ENCODE results near the gene IL6. TPM values are rescaled to one million over a fixed set of nuclear protein-coding genes. Genes with fewer than 3 reads are reported as not detected.

IL6 gene
- total and polyA plus RNA-seq, 2 of the 8 experiments (the other 6 are each of a cell fraction or from before 2014, with no cell fraction given) = 0.12 to 0.41 TPM

- TF ChIP-seq, protein P1, sequence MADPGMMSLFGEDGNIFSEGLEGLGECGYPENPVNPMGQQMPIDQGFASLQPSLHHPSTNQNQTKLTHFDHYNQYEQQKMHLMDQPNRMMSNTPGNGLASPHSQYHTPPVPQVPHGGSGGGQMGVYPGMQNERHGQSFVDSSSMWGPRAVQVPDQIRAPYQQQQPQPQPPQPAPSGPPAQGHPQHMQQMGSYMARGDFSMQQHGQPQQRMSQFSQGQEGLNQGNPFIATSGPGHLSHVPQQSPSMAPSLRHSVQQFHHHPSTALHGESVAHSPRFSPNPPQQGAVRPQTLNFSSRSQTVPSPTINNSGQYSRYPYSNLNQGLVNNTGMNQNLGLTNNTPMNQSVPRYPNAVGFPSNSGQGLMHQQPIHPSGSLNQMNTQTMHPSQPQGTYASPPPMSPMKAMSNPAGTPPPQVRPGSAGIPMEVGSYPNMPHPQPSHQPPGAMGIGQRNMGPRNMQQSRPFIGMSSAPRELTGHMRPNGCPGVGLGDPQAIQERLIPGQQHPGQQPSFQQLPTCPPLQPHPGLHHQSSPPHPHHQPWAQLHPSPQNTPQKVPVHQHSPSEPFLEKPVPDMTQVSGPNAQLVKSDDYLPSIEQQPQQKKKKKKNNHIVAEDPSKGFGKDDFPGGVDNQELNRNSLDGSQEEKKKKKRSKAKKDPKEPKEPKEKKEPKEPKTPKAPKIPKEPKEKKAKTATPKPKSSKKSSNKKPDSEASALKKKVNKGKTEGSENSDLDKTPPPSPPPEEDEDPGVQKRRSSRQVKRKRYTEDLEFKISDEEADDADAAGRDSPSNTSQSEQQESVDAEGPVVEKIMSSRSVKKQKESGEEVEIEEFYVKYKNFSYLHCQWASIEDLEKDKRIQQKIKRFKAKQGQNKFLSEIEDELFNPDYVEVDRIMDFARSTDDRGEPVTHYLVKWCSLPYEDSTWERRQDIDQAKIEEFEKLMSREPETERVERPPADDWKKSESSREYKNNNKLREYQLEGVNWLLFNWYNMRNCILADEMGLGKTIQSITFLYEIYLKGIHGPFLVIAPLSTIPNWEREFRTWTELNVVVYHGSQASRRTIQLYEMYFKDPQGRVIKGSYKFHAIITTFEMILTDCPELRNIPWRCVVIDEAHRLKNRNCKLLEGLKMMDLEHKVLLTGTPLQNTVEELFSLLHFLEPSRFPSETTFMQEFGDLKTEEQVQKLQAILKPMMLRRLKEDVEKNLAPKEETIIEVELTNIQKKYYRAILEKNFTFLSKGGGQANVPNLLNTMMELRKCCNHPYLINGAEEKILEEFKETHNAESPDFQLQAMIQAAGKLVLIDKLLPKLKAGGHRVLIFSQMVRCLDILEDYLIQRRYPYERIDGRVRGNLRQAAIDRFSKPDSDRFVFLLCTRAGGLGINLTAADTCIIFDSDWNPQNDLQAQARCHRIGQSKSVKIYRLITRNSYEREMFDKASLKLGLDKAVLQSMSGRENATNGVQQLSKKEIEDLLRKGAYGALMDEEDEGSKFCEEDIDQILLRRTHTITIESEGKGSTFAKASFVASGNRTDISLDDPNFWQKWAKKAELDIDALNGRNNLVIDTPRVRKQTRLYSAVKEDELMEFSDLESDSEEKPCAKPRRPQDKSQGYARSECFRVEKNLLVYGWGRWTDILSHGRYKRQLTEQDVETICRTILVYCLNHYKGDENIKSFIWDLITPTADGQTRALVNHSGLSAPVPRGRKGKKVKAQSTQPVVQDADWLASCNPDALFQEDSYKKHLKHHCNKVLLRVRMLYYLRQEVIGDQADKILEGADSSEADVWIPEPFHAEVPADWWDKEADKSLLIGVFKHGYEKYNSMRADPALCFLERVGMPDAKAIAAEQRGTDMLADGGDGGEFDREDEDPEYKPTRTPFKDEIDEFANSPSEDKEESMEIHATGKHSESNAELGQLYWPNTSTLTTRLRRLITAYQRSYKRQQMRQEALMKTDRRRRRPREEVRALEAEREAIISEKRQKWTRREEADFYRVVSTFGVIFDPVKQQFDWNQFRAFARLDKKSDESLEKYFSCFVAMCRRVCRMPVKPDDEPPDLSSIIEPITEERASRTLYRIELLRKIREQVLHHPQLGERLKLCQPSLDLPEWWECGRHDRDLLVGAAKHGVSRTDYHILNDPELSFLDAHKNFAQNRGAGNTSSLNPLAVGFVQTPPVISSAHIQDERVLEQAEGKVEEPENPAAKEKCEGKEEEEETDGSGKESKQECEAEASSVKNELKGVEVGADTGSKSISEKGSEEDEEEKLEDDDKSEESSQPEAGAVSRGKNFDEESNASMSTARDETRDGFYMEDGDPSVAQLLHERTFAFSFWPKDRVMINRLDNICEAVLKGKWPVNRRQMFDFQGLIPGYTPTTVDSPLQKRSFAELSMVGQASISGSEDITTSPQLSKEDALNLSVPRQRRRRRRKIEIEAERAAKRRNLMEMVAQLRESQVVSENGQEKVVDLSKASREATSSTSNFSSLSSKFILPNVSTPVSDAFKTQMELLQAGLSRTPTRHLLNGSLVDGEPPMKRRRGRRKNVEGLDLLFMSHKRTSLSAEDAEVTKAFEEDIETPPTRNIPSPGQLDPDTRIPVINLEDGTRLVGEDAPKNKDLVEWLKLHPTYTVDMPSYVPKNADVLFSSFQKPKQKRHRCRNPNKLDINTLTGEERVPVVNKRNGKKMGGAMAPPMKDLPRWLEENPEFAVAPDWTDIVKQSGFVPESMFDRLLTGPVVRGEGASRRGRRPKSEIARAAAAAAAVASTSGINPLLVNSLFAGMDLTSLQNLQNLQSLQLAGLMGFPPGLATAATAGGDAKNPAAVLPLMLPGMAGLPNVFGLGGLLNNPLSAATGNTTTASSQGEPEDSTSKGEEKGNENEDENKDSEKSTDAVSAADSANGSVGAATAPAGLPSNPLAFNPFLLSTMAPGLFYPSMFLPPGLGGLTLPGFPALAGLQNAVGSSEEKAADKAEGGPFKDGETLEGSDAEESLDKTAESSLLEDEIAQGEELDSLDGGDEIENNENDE (IDR thresholded peaks at IDR 0.05; ENCODE audit: insufficient replicate concordance, low read length) = no peak
- TF ChIP-seq ASH2L (IDR thresholded peaks at IDR 0.05; ENCODE audit: low read length) (no peak), FOSL1 (IDR thresholded peaks at IDR 0.05; ENCODE audit: insufficient read depth, low read depth, low read length) (no peak)
Measured at GRCh38 chr7:22680482-22680911, 46.5 kb upstream of the IL6 start (continued).
